ENCODE data around the gene UBA5. TPM values are rescaled to one million over a fixed set of nuclear protein-coding genes. Genes with fewer than 3 reads are reported as not detected.
A peak's percentile ranks its signal among the peaks of the same experiment; 100 is the strongest.
"Not testable (repeated sequence)": the region's sequence is repeated elsewhere in the genome, so short reads cannot be mapped to it uniquely, and the experiment has no call there.

UBA5 gene
- 13.4 TPM for total RNA-seq (2013)
- 10 to 100 TPM in 2 of 3 donors, 1 to 10 TPM in 1; 9.3 to 19.5 (median 13.8) TPM for polyA plus RNA-seq
- 7.5 and 14.4 TPM in 2 replicates for polyA minus RNA-seq
- 0.92 to 11.9 (median 8.5) reads per million in 11 experiments for total RNA-seq

DNA sequence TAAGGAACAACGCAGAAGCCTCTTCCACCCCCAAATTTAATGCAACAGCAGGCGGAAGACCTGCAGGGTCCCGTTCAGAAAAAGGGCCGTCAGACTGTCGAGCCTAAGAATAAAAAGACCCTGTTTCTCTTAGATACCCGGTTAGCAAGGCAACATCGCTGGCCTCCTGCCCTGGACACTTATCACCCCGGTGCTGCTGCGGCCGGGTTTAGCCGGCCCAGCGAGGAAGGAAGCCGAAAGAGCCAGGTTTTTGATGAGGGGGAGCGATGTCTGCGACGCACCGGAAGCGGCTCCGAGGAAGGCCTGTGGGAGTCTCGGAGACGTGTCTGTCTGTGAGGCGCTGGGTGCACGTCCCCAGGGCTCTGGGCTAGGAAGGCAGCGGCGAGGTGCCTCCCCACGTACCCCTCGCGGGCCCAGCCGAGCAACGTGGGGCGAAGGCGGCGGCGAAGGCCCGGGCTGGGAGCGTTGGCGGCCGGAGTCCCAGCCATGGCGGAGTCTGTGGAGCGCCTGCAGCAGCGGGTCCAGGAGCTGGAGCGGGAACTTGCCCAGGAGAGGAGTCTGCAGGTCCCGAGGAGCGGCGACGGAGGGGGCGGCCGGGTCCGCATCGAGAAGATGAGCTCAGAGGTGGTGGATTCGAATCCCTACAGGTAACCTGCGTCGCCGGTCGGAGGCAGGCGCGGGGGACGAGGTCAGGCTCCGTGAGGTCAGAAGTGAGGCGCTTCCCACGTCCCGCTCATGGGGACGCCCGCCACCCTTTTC lies at the start of gene UBA5:
UBA5 (plus strand) TSS at position 278 of the 759 bp plus-strand sequence; CDS start at position 487, 209 bp downstream.
- Histone ChIP-seq H3K4me2 (replicated peaks; ENCODE audit: extremely low read depth, low read length, poor library complexity, severe bottlenecking) (peak within 1 kb of the TSS; percentile 96), H3K27me3 (ENCODE audit: control insufficient read depth in 2 of 2, insufficient read depth in 2 of 2, low read length in 2 of 2) (no peaks in the 10 kb centered on the region), H3K4me1 (ENCODE audit: control insufficient read depth in 1 of 2, insufficient read depth in 2 of 2, low read length in 2 of 2) (peaks cover 16 to 23% of the 10 kb centered on the region in 2 donors), H3K36me3 (replicated peaks in 1 of 2; ENCODE audit: control insufficient read depth in 1 of 2, insufficient read depth in 2 of 2, low read length in 2 of 2) (peaks cover 0 to 2% of the 10 kb centered on the region in 2 donors), H4K20me1 (ENCODE audit: insufficient read depth, low read length) (no peaks in the 10 kb centered on the region), H2AFZ (ENCODE audit: insufficient read depth, low read depth, low read length, poor library complexity, severe bottlenecking) (peak within 1 kb of the TSS; percentile 99), H3K9me3 (replicated peaks in 1 of 2; ENCODE audit: control insufficient read depth in 1 of 2, insufficient read depth in 1 of 2, low read length in 2 of 2) (no peaks in the 10 kb centered on the region), H3K4me3 (replicated peaks in 1 of 3; ENCODE audit: low read depth in 2 of 3, low read length in 3 of 3) (peak within 1 kb of the TSS; percentile 62 to 96 (median 79)), H3K27ac (ENCODE audit: low read depth in 1 of 2, low read length in 2 of 2) (peak within 1 kb of the TSS; percentile 73 to 87), H3K79me2 (ENCODE audit: insufficient read depth, low read length) (peaks cover 24% of the 10 kb centered on the region), H3K9ac (ENCODE audit: insufficient read depth, low read length, poor library complexity, severe bottlenecking) (peak within 1 kb of the TSS; percentile 88)
- intact Hi-C loops (cut with micrococcal nuclease) = no loop called here
- WGBS (ENCODE audit: insufficient coverage) = under 1% methylated on average over 64 of the region's 64 CpGs
- no peaks in the 10 kb centered on the region for H3K9me3 Mint-ChIP-seq
- no peak for TF ChIP-seq CTCF (IDR thresholded peaks at IDR 0.05)
- peak; percentile 38 to 46 (median 38) for DNase-seq
- peak within 1 kb of the TSS; percentile 74 to 95 (median 91) for H3K27ac Mint-ChIP-seq
- peaks cover 31% of the 10 kb centered on the region for H3K4me1 Mint-ChIP-seq
- H3K4me3 Mint-ChIP-seq = peak within 1 kb of the TSS; percentile 98
- no peaks in the 10 kb centered on the region for H3K36me3 Mint-ChIP-seq
- no peaks in the 10 kb centered on the region for H3K27me3 Mint-ChIP-seq (ENCODE audit: low read depth in 3 of 3)

DNA sequence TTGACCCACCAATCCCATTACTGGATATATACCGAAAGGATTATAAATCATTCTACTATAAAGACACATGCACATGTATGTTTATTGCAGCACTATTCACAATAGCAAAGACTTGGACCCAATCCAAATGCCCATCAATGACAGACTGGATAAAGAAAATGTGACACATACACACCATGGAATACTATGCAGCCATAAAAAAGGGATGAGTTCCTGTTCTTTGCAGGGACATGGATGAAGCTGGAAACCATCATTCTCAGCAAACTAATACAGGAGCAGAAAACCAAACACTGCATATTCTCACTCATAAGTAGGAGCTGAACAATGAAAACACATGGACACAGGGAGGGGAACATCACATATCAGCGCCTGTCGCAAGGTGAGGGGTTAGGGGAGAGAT lies 44.8 kb upstream of the UBA5 start:
- intact Hi-C loops (cut with micrococcal nuclease); H3K4me3 ChIP-seq (replicated peaks in 1 of 3; ENCODE audit: low read depth in 2 of 3, low read length in 3 of 3); H3K9ac ChIP-seq (ENCODE audit: insufficient read depth, low read length, poor library complexity, severe bottlenecking); H3K79me2 ChIP-seq (ENCODE audit: insufficient read depth, low read length); H3K27ac ChIP-seq (ENCODE audit: low read depth in 1 of 2, low read length in 2 of 2); H3K27me3 ChIP-seq (ENCODE audit: control insufficient read depth in 2 of 2, insufficient read depth in 2 of 2, low read length in 2 of 2); H3K36me3 ChIP-seq (replicated peaks in 1 of 2; ENCODE audit: control insufficient read depth in 1 of 2, insufficient read depth in 2 of 2, low read length in 2 of 2); H3K4me1 ChIP-seq (ENCODE audit: control insufficient read depth in 1 of 2, insufficient read depth in 2 of 2, low read length in 2 of 2); H4K20me1 ChIP-seq (ENCODE audit: insufficient read depth, low read length); H3K4me3 Mint-ChIP-seq; H3K27ac Mint-ChIP-seq; H3K27me3 Mint-ChIP-seq (ENCODE audit: low read depth in 3 of 3); H3K4me1 Mint-ChIP-seq; DNase-seq; H3K9me3 ChIP-seq (replicated peaks in 1 of 2; ENCODE audit: control insufficient read depth in 1 of 2, insufficient read depth in 1 of 2, low read length in 2 of 2); H2AFZ ChIP-seq (ENCODE audit: insufficient read depth, low read depth, low read length, poor library complexity, severe bottlenecking); H3K9me3 Mint-ChIP-seq; H3K4me2 ChIP-seq (replicated peaks; ENCODE audit: extremely low read depth, low read length, poor library complexity, severe bottlenecking): not testable (repeated sequence)
- H3K36me3 Mint-ChIP-seq = peaks cover 13 to 24% of the 10 kb centered on the region in 2 donors
- WGBS (ENCODE audit: insufficient coverage) = no CpG with 5 or more reads among the region's 3 CpGs

All from CD14-positive monocyte (primary cell).